Astrocyte of the cerebellum (primary cell): ENCODE data around the gene TMED8.
"Not testable (repeated sequence)": the region's sequence is repeated elsewhere in the genome, so short reads cannot be mapped to it uniquely, and the experiment has no call there.

Experiments
- DNase-seq: peaks from one replicate; pipeline ENCODE4 v3.0.0-alpha.2; 2011; ENCODE audit warnings: low read depth
- H3K4me3 ChIP-seq: 2 replicates; pipeline ENCODE4 v1.5.1; 2011; ENCODE audit warnings: mild to moderate bottlenecking, low read depth, low read length, moderate library complexity
- in situ Hi-C: cut with HindIII; loops from 2 replicates; pipeline ENCODE4 v1.10.0; 2017; ENCODE audit warnings: low sequenced_read_pairs
- TF ChIP-seq, protein P1 (sequence below): IDR thresholded peaks from 2 replicates; pipeline ENCODE4 v1.5.1; 2012; ENCODE audit warnings: low read length, low read depth, moderate library complexity, mild to moderate bottlenecking; ENCODE audit errors: missing control alignments

Gene TMED8

DNA sequence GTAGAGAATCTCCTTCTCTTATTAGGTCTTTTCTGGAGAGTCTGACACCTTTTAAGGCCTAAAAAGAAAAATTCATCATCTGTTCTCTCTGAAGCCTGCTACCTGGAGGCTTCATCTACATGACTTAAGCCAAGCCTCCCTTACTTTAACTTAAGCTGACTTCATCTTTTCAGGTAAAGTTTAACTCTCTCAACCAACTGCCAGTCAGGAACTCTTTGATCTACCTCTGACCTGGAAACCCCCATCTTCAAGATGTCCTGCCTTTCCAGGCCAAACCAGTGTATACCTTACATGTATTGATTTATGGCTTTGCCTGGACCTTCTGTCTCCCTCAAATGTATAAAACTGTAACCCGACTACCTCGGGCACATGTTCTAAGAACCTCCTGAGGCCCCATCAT lies 38.6 kb downstream of the TMED8 start:
- TF ChIP-seq, protein P1, sequence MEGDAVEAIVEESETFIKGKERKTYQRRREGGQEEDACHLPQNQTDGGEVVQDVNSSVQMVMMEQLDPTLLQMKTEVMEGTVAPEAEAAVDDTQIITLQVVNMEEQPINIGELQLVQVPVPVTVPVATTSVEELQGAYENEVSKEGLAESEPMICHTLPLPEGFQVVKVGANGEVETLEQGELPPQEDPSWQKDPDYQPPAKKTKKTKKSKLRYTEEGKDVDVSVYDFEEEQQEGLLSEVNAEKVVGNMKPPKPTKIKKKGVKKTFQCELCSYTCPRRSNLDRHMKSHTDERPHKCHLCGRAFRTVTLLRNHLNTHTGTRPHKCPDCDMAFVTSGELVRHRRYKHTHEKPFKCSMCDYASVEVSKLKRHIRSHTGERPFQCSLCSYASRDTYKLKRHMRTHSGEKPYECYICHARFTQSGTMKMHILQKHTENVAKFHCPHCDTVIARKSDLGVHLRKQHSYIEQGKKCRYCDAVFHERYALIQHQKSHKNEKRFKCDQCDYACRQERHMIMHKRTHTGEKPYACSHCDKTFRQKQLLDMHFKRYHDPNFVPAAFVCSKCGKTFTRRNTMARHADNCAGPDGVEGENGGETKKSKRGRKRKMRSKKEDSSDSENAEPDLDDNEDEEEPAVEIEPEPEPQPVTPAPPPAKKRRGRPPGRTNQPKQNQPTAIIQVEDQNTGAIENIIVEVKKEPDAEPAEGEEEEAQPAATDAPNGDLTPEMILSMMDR: no peak
- in situ Hi-C loops: no loop called here
- no peak for DNase-seq
- H3K4me3 ChIP-seq: no peak overlapping the region

DNA sequence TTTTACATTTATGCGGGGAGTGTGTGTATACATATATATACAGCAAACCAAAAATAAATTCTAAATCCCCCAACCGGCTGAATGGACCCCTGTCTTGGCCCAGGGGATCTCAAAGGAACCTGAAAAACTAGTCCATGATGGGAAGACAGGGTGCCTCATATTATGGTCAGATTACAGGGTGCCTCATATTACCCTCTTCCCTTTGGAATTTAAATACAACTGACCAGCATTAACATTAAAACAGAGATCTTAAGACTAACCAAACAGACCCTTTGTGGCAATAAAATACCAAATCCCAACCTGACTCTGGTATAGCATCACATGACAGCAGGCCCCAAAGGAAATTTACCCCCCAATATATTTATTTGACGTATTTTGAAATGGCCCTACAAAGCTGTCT lies 39.0 kb downstream of the TMED8 start:
- TF ChIP-seq, protein P1: no peak
- in situ Hi-C loops: no loop called here
- DNase-seq: no peak
- H3K4me3 ChIP-seq: no peak overlapping the region

DNA sequence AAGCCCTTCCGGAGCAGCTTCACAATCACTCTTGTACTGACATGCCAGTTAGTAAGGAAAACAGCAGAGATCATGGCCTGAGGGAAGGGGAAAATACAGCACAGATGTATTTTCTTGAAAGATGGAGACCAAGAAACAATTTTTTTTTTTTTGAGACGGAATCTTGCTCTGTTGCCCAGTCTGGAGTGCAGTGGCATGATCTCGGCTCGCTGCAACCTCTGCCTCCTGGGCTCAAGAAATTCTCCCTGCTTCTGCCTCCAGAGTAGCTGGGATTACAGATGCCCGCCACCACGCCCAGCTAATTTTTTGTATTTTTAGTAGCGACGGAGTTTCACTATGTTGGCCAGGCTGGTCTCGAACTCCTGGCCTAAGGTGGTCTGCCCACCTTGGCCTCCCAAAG lies 39.6 kb downstream of the TMED8 start:
- in situ Hi-C loops, H3K4me3 ChIP-seq, DNase-seq: not testable (repeated sequence)

DNA sequence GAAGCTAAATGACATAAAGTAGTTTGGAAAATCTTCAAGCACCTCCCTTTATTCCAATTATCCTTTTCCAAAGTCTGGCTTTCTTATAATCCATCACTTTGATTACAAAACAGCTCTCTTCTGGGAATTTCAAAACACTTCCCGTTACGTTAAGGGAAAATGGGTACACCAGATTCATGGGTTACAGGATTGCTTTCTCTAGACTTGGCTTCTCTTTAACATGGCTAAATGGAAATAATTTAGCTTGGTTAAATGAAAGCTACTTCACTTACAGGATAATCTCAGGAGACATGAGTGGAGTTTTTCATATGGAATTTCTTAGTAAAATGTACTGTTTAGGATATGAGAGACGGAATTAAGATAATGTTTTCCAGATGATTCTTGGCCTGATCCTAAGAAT lies 41.3 kb downstream of the TMED8 start:
- TF ChIP-seq, protein P1: no peak
- no peak overlapping the region for H3K4me3 ChIP-seq
- no peak for DNase-seq
- in situ Hi-C loops: no loop called here

GRCh38 chr14:77329872-77330271 lies 47.0 kb downstream of the TMED8 start:
- DNase-seq: no peak
- H3K4me3 ChIP-seq: no peak overlapping the region
- TF ChIP-seq, protein P1: no peak
- in situ Hi-C loops: no loop called here

DNA sequence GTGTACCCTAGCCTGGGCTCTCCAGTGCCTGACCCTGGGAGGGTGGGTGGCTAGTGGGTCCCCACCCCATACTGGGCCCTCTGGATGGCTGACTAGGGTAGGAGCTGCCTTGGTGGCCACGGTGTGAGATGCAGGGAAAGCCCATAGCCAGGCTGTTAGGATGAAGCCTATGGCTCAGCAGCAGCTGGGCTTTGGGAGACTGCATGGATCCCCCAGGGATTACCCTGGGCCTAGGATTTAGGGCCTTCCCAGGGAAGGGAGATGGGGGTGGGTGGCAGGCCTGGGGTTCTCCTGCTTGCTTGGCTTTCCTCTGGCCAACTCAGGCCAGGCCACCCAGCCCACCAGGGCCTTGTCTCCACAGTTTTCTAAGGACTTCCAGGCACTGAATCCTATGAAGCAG lies 49.8 kb downstream of the TMED8 start:
- in situ Hi-C loops: no loop called here
- TF ChIP-seq, protein P1: no peak
- H3K4me3 ChIP-seq: no peak overlapping the region
- no peak for DNase-seq

GRCh38 chr14:77325746-77326094 lies 51.2 kb downstream of the TMED8 start:
- in situ Hi-C loops: no loop called here
- no peak overlapping the region for H3K4me3 ChIP-seq
- no peak for DNase-seq
- TF ChIP-seq, protein P1: no peak
